Stimulated activated CD4-positive, alpha-beta T cell treated with anti-CD3 and anti-CD28 coated beads, Interleukin-2, amount 100 ng/mL, for 4 hours (primary cell): ENCODE results near the gene SEC63.
"Not testable (repeated sequence)": the region's sequence is repeated elsewhere in the genome, so short reads cannot be mapped to it uniquely, and the experiment has no call there.

ENCODE experiments used
- DNase-seq: peaks from one replicate; pipeline ENCODE4 v3.0.0-alpha.2; 2020; ENCODE audit warnings: low read depth

The SEC63 gene

DNA sequence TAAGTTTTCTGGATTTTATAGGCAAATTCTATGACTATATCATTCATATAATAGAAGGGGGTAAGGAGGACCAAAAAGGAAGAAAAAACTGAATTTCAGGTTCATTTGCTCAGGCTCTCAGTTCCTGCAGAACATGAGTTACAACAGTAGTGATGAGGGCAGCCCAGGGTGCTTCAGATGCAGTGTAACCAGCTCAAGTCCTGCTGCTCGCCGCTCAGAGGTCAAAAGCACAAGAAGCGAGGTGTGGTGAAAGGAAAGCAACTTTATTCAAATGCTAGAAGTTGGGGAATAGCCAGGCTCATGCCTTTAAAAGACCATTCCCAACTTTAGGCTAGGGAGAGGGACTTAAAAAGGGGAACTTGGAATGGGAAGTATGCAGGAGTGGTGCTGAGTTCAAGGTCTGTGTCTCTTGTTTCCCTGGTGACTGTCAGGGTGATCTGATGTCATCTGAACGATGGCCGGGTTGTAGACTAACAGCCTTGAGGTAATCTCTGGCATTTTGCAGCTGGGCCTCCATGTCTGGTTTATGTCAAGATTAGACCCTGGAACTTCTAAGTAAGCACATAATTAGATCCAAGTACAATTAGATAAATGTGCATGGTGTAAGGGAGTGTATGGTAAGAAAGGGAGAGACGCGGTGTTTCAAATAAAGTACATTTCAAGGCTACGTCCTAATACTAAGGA, 14.5 kb upstream of the SEC63 start:
- no peak for DNase-seq

DNA sequence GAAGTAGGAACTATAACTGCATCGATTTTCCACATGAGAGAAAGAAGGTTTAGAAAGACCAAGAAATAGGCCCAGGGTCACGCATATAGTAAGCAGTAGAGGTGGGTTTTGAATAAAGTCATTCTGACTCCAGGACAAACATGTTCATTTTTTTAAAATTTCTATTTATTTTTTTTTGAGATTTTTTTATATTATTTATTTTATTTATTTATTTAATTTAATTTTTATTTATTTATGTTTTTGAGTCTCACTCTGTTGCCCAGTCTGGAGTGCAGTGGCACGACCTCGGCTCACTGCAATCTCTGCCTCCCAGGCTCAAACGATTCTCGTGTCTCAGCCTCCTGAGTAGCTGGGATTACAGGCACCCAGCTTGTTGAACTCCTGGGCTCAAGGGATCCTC, 13.2 kb upstream of the SEC63 start:
- no peak for DNase-seq

- DNase-seq: no peak
Measured at GRCh38 chr6:107970255-107970654, 12.2 kb upstream of the SEC63 start.

DNA sequence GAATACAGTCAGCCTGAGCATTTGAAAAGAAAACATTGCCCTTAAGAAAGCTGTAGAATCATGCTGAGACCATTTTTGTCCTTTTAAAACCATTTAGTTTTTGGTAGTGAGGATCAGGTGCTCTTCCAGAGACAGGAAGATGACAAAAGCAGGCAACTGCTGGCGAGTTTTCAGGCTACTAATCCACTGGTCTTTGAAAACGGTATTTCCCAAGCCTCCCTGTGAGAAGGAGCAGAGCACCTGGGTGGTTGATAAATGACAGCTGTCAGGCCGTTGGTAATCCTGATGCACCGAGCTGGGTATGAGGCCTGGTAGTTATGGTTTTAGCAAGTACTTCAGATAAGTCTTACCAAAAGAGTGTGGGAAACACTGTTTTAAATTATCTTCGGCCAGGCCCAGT, 10.1 kb upstream of the SEC63 start:
- no peak for DNase-seq

- DNase-seq: no peak
Measured at GRCh38 chr6:107965746-107966145, 7.7 kb upstream of the SEC63 start.

GRCh38 chr6:107962723-107963122, 4.7 kb upstream of the SEC63 start:
- no peak for DNase-seq

GRCh38 chr6:107959392-107959791, 1.4 kb upstream of the SEC63 start:
- no peak for DNase-seq

GRCh38 chr6:107958689-107959362, 818 bp upstream of the SEC63 start:
- not testable (repeated sequence) for DNase-seq

- peak; percentile 54 for DNase-seq
Measured at GRCh38 chr6:107957308-107957908, 600 bp downstream of the SEC63 start.

- no peak for DNase-seq
Measured at GRCh38 chr6:107956586-107957307, 1.3 kb downstream of the SEC63 start.

DNA sequence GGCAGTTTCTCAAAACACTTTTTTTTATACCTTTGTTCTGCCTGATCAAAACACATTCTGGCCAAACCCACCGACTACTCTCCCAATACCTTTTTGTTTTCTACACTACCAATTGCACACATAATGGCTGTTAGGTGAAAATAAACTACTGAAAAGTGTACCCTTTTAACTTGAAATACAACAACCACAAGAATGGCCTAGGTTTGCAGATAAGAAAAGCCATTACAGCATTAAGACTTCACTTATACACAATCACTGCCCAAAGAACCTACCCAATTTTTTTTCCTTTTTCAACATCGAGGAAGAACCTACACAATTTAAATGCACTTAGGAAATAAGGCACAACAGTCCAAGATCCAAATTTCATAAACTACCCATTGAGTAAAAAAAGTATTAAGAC, 1.8 kb downstream of the SEC63 start:
- no peak for DNase-seq

DNA sequence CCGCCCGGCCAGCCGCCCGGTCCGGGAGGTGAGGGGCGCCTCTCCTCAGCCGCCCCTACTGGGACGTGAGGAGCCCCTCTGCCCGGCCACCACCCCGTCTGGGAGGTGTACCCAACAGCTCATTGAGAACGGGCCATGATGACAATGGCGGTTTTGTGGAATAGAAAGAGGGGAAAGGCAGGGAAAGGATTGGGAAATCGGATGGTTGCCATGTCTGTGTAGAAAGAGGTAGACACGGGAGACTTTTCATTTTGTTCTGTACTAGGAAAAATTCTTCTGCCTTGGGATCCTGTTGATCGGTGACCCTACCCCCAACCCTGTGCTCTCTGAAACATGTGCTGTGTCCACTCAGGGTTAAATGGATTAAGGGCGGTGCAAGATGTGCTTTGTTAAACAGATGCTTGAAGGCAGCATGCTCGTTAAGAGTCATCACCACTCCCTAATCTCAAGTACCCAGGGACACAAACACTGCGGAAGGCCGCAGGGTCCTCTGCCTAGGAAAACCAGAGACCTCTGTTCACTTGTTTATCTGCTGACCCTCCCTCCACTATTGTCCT, 4.1 kb downstream of the SEC63 start:
- not testable (repeated sequence) for DNase-seq

- no peak for DNase-seq
Measured at GRCh38 chr6:107943626-107944439, 14.2 kb downstream of the SEC63 start.

- DNase-seq: no peak
Measured at GRCh38 chr6:107942142-107942541, 15.9 kb downstream of the SEC63 start.

- DNase-seq: no peak
Measured at GRCh38 chr6:107941627-107942026, 16.4 kb downstream of the SEC63 start.

GRCh38 chr6:107941199-107941598, 16.8 kb downstream of the SEC63 start:
- DNase-seq: no peak

DNA sequence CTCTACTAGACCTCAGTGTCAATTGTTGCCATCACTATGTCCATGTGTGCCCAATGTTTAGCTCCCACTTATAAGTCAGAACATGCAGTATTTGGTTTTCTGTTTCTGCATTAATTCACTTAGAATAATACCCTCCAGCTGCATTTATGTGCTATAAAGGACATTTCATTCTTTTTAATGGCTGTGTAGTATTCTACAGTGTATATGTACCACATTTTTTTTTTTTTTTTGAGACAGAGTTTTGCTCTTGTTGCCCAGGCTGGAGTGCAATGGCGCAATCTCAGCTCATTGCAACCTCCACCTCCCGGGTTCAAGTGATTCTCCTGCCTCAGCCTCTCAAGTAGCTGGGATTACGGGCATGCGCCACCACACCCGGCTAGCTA, 21.1 kb downstream of the SEC63 start:
- not testable (repeated sequence) for DNase-seq

- DNase-seq: no peak
Measured at GRCh38 chr6:107936162-107936909, 21.7 kb downstream of the SEC63 start.

DNA sequence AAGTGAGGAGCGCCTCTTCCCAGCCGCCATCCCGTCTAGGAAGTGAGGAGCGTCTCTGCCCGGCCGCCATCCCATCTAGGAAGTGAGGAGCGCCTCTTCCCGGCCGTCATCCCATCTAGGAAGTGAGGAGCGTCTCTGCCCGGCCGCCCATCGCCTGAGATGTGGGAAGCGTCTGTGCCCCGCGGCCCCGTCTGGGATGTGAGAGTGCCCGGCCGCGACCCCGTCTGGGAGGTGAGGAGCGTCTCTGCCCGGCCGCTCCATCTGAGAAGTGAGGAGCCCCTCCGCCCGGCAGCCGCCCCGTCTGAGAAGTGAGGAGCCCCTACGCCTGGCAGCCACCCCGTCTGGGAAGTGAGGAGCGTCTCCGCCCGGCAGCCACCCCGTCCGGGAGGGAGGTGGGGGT, 23.8 kb downstream of the SEC63 start:
- not testable (repeated sequence) for DNase-seq

DNA sequence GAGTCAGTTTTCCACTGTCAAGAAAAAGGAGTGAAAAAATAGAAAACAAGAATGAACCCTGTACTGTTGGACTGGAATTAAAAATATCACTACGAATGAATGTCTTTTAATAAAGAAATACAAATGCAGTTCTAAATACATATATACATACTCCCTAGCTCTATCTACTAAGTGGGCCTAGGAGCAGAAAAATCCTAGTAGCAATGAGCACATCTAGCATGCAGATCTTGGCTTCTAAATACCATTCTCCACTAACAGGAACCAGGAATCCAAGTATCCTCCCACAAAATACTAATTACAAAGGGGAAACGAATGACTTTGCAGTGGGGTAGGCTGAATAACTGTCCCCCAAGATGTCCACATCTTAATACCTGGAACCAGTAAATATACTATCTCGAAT, 25.4 kb downstream of the SEC63 start:
- no peak for DNase-seq

DNA sequence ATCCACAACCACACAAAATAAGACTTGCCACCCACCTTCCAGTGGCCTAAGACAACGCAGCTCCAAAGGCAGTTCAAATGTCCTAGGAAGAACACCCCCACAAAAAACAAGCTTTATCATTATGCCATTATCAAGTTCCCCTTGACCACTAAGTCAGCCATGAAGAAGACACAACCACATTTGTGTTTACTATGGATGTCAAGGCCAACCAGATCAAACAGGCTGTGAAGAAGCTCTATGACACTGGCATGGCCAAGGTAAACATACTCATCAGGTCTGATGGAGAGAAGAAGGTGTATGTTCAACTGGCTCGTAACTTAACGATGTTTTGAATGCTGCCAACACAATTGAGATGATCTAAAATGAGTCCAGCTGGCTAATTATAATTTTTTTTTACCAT, 26.1 kb downstream of the SEC63 start:
- DNase-seq: no peak
